22Rv1 (cell line): ENCODE measurements around the gene COL13A1.

Experiments
- H3K27ac ChIP-seq: fragments of 450-650 bp; 2 replicates; pipeline ENCODE4 v1.5.1; 2017
- CTCF ChIP-seq: fragments of 450-650 bp; IDR thresholded peaks from 2 replicates; pipeline ENCODE4 v1.5.1; 2017; ENCODE audit warnings: mild to moderate bottlenecking
- ZFX ChIP-seq: fragments of 450-650 bp; IDR thresholded peaks from 2 replicates; pipeline ENCODE4 v1.6.1; 2017; ENCODE audit warnings: antibody characterized with exemption, borderline replicate concordance

The COL13A1 gene

GRCh38 chr10:69791812-69792211 lies 9.9 kb upstream of the COL13A1 start:
- H3K27ac ChIP-seq, result no peak overlapping the region
- TF ChIP-seq CTCF, result no peak
- TF ChIP-seq ZFX, result no peak

DNA sequence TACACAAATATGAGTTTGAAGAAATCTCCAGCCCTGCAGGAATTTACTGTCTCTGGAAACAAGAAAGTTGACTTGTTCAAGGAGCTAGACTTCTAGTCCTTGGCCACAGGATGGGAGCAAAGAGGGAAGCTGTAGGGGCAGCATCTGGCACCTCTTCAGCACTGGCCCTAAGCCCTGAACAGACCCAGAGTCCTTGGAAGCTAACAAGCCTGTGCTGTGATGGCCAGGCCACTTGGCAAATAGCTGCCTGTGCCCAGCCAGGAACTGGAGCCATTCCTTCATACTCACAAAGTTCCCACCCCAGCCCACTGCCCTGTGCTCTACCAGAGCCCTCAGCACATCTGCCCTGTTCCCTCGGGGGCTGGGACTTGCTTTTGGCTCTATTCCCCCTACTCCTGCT lies 9.4 kb upstream of the COL13A1 start:
- no peak overlapping the region for H3K27ac ChIP-seq
- no peak for TF ChIP-seq ZFX
- TF ChIP-seq CTCF, result no peak

DNA sequence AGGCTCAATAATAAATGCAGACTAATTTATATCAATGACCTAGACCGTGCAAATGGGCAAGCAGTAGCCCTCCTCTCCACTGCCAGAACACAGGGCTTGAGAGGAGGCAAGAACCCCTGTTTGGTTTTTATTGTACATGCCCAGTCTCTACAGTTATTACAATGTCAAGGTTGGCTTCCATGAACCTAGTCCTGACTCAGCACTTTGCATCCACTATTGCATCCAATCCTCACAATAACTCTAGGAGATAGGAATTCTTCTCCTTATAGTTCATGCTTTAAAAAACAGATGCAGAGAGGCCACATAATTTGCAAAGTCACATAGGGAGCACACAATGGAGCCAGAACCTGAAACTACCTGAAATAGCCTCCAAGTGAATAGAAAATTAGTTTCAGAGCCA lies 7.0 kb upstream of the COL13A1 start:
- no peak for TF ChIP-seq ZFX
- no peak for TF ChIP-seq CTCF
- H3K27ac ChIP-seq, result no peak overlapping the region

GRCh38 chr10:69795242-69795934 lies 6.3 kb upstream of the COL13A1 start:
- TF ChIP-seq ZFX (no peak), CTCF (no peak)
- H3K27ac ChIP-seq, result no peak overlapping the region

DNA sequence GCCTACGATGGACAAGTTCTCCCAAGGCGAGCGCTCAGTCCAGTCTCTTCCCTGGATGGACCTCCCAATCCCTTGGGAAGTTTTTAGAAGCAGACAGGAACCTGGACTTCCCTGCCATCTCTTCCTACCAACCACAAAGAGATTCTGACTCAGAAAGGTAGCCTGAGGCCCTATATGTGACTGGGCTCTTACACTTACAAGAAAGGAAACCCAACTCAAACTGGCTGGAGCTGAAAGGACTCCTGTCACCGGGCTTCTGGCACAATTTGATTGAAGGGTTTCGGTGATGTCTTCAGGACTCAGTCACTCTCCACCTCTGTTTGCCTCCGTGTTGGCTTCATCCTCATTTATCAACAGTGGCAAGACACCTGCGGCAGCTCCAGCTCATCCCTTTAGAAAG lies 3.7 kb upstream of the COL13A1 start:
- TF ChIP-seq ZFX (no peak), CTCF (no peak)
- H3K27ac ChIP-seq, result no peak overlapping the region

GRCh38 chr10:69800109-69800508 lies 1.6 kb upstream of the COL13A1 start:
- H3K27ac ChIP-seq, result no peak overlapping the region
- no peak for TF ChIP-seq ZFX
- TF ChIP-seq CTCF, result peak; percentile 86

DNA sequence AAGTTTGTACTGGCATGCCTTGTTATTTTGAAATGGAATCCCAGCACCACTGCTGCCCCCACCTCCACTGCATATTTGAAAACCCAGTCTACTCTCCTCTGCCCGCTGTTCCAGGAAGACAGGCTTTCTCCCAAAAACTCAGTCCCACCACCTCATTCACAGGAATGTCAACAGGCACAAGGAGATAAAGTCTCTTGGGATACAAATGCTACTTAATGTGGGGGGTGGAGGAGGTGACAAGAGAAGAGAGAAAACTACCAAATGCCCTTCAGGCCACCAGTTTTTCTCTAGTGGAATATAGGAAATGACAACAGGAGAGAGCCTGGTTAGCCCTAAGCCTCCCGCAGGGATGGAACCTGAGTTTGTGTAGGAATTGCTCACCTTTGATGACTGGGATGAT lies 1.0 kb upstream of the COL13A1 start:
- no peak overlapping the region for H3K27ac ChIP-seq
- no peak for TF ChIP-seq ZFX
- no peak for TF ChIP-seq CTCF
